Kidney (tissue), 14 donors: ENCODE results near the gene APH1A. TPM values are rescaled to one million over a fixed set of nuclear protein-coding genes. Genes with fewer than 3 reads are reported as not detected.

ENCODE experiments used
- DNase-seq, 5 donors: peaks; one replicate each; pipeline ENCODE4 v3.0.0-alpha.2; 2013 to 2020
- FAIRE-seq: peaks from 2 replicates; lab custom pipeline; 2012; peaks lifted over from hg19 to GRCh38; lab: Jason Lieb, UNC
- H3K27ac ChIP-seq, 2 donors: one replicate each; pipeline ENCODE4 v1.7.0; 2013; ENCODE audit warnings: low read depth in 2 of 2, low read length in 2 of 2, inconsistent platforms in 1 of 2
- H3K27me3 ChIP-seq: one replicate; pipeline ENCODE4 v1.7.1; 2013; ENCODE audit warnings: low read length, inconsistent platforms; ENCODE audit not compliant: control insufficient read depth, insufficient read depth
- H3K36me3 ChIP-seq, 3 donors: one replicate each; pipeline versions ENCODE4 v1.7.0 to v1.7.1; 2013; ENCODE audit warnings: low read length in 3 of 3, control low read depth in 1 of 3, inconsistent platforms in 1 of 3; ENCODE audit not compliant: insufficient read depth in 3 of 3, control insufficient read depth in 2 of 3
- H3K4me1 ChIP-seq, 3 donors: one replicate each; pipeline versions ENCODE4 v1.7.0 to v1.7.1; 2013; ENCODE audit warnings: low read length in 3 of 3, inconsistent platforms in 1 of 3, low read depth in 1 of 3; ENCODE audit not compliant: control insufficient read depth in 2 of 3, insufficient read depth in 2 of 3
- H3K4me3 ChIP-seq, 3 donors: one replicate each; pipeline versions ENCODE4 v1.7.0 to v1.8.1; 2013; ENCODE audit warnings: low read length in 3 of 3, control low read depth in 1 of 3, inconsistent platforms in 1 of 3
- H3K9ac ChIP-seq, 3 donors: one replicate each; pipeline versions ENCODE4 v1.7.0 to v1.7.1; 2013; ENCODE audit warnings: low read length in 3 of 3, control low read depth in 1 of 3, inconsistent platforms in 1 of 3
- H3K9me3 ChIP-seq, 3 donors: one replicate each; pipeline versions ENCODE4 v1.7.0 to v1.7.1; 2013; ENCODE audit warnings: low read length in 3 of 3, control low read depth in 1 of 3, inconsistent platforms in 1 of 3; ENCODE audit not compliant: control insufficient read depth in 2 of 3, insufficient read depth in 1 of 3
- intact Hi-C: fragments of 100-400 bp; cut with DNase I; formaldehyde crosslinking; loops from one replicate; pipeline ENCODE4 v1.11.1; 2022
- polyA plus RNA-seq: library from polyadenylated mRNA; stranded (reverse); fragments of 350-450 nt; fragmentation: Illumina TruSeq; extraction: RNeasy Lipid Tissue Mini Kit (QIAGEN cat#74804); gene quantifications from one replicate; pipeline ENCODE4 v1.2.3, GENCODE V29; 2014; ENCODE audit warnings: low read depth, low replicate concordance; ENCODE audit not compliant: insufficient read depth
- total RNA-seq: library from RNA; stranded (reverse); fragmentation: NEBNext Ultra II Directional; extraction: Animal tissue kit (Norgen Biotek cat#: 25700); gene quantifications from one replicate; pipeline ENCODE4 v1.2.1, GENCODE V29; 2021
- TF ChIP-seq, protein P1 (sequence below): IDR thresholded peaks from 3 replicates; pipeline ENCODE4 v1.5.1; 2012; ENCODE audit warnings: mild to moderate bottlenecking, moderate library complexity, borderline replicate concordance; ENCODE audit not compliant: insufficient read depth; ENCODE audit errors: extremely low read depth
- donor health status: control.
- donor health status: control.
- donor health status: control.
- donor health status: control.
- donor health status: control.
- donor health status: DM: yes; HTN: yes; CAD: no.
- donor health status: Normal renal cell carcinoma (clear cell type).

Gene APH1A
- total and polyA plus RNA-seq, 2 donors from 2014 or later: 116 to 147 TPM

DNA sequence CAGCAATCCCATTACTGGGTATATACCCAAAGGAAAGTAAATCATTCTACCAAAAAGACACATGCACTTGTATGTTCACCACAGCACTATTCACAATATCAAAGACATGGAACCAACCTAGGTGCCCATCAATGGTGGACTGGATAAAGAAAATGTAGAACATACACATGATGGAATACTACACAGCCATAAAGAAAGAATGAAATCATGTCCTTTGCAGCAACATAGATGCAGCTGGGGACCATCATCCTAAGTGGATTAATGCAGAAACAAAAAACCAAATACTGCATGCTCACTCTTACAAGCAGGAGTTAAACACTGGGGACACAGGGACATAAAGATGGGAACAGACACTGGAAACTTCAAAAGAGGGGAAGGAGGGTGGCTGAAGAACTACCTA, 41.6 kb downstream of the APH1A start:
- DNase-seq (no peak), FAIRE-seq (no peak)
- no peak overlapping the region for H3K9ac ChIP-seq
- no peaks in the 10 kb centered on the region for H3K9me3 ChIP-seq
- H3K27me3 ChIP-seq: no peaks in the 10 kb centered on the region
- no peak overlapping the region for H3K27ac ChIP-seq
- H3K4me3 ChIP-seq: no peak overlapping the region
- H3K36me3 ChIP-seq: peaks cover 6 to 20% (median 6%) of the 10 kb centered on the region in 3 donors
- TF ChIP-seq, protein P1, sequence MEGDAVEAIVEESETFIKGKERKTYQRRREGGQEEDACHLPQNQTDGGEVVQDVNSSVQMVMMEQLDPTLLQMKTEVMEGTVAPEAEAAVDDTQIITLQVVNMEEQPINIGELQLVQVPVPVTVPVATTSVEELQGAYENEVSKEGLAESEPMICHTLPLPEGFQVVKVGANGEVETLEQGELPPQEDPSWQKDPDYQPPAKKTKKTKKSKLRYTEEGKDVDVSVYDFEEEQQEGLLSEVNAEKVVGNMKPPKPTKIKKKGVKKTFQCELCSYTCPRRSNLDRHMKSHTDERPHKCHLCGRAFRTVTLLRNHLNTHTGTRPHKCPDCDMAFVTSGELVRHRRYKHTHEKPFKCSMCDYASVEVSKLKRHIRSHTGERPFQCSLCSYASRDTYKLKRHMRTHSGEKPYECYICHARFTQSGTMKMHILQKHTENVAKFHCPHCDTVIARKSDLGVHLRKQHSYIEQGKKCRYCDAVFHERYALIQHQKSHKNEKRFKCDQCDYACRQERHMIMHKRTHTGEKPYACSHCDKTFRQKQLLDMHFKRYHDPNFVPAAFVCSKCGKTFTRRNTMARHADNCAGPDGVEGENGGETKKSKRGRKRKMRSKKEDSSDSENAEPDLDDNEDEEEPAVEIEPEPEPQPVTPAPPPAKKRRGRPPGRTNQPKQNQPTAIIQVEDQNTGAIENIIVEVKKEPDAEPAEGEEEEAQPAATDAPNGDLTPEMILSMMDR: no peak
- intact Hi-C loops: no loop called here
- H3K4me1 ChIP-seq: no peaks in the 10 kb centered on the region

DNA sequence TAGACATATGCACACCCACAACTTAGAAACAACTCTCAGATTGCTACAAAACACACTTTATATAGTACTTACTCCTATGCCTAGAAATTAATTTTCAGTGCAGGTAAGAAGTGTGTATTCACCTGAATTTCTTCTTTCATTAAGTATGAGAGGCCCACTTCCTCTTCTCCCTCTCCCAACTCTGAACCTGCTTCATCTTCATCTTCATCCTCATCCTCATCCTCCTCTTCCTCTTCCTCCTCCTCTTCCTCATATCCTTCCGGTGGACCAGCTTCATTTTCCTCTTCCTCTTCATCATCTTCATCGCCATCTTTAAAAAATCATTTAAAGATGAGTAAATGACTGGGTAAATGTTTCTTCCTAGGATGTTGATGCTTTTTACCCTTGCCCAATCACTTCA, 42.3 kb downstream of the APH1A start:
- no peak overlapping the region for H3K9ac ChIP-seq
- TF ChIP-seq, protein P1: no peak
- no peak overlapping the region for H3K27ac ChIP-seq
- intact Hi-C loops: no loop called here
- FAIRE-seq (no peak), DNase-seq (no peak)
- no peak overlapping the region for H3K4me3 ChIP-seq
- no peaks in the 10 kb centered on the region for H3K9me3 ChIP-seq
- no peaks in the 10 kb centered on the region for H3K27me3 ChIP-seq
- peaks cover 6 to 20% (median 6%) of the 10 kb centered on the region in 3 donors for H3K36me3 ChIP-seq
- H3K4me1 ChIP-seq: no peaks in the 10 kb centered on the region

- intact Hi-C loops: no loop called here
- no peaks in the 10 kb centered on the region for H3K4me1 ChIP-seq
- H3K27me3 ChIP-seq: no peaks in the 10 kb centered on the region
- DNase-seq (no peak), FAIRE-seq (no peak)
- H3K9ac ChIP-seq: no peak overlapping the region
- H3K36me3 ChIP-seq: peaks cover 6 to 20% (median 6%) of the 10 kb centered on the region in 3 donors
- no peak overlapping the region for H3K4me3 ChIP-seq
- no peak overlapping the region for H3K27ac ChIP-seq
- no peaks in the 10 kb centered on the region for H3K9me3 ChIP-seq
- TF ChIP-seq, protein P1: no peak
Measured at GRCh38 chr1:150225546-150225945, 43.3 kb downstream of the APH1A start.

DNA sequence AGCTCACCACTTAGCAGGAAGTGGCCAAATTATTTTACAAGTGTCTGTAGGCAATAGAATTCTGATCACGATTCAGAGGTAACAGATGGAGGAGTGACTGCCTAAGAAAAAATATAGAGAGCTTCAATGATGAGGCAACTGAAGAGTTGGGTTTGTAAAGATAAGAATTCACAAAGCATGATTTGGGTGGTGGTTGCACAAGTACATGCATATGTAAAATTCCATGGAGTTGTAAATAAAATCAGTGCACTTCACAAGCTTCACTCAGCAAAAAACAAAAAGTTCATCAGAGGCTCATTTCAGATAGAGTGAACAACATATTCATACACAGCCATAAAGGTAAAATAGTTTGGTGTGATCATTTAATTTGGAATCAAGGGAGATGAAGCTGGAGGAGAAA, 43.8 kb downstream of the APH1A start:
- H3K4me1 ChIP-seq: no peaks in the 10 kb centered on the region
- no peak overlapping the region for H3K9ac ChIP-seq
- no peak overlapping the region for H3K4me3 ChIP-seq
- peaks cover 7 to 20% (median 8%) of the 10 kb centered on the region in 3 donors for H3K36me3 ChIP-seq
- H3K27me3 ChIP-seq: no peaks in the 10 kb centered on the region
- H3K9me3 ChIP-seq: no peaks in the 10 kb centered on the region
- no peak for DNase-seq
- FAIRE-seq: no peak
- TF ChIP-seq, protein P1: no peak
- intact Hi-C loops: no loop called here
- no peak overlapping the region for H3K27ac ChIP-seq
